Liver (tissue), 9 donors: ENCODE measurements around the gene CCDC158. TPM values are rescaled to one million over a fixed set of nuclear protein-coding genes. Genes with fewer than 3 reads are reported as not detected.

Source experiments
- DNase-seq: peaks from one replicate; pipeline ENCODE4 v3.0.0-alpha.2; 2017; ENCODE audit warnings: low spot score
- H3K27ac ChIP-seq, 2 donors: one replicate each; pipeline ENCODE4 v1.7.0; 2013; ENCODE audit warnings: inconsistent platforms in 2 of 2, low read length in 2 of 2, control low read depth in 1 of 2, low read depth in 1 of 2, mild to moderate bottlenecking in 1 of 2
- H3K27me3 ChIP-seq, 4 donors: one replicate each; pipeline versions ENCODE4 v1.6.1 to v1.7.0; 2013; ENCODE audit warnings: low read length in 3 of 4, inconsistent platforms in 1 of 4, mild to moderate bottlenecking in 1 of 4, moderate library complexity in 1 of 4; ENCODE audit not compliant: control insufficient read depth in 4 of 4, insufficient read depth in 4 of 4
- H3K36me3 ChIP-seq, 4 donors: one replicate each; pipeline versions ENCODE4 v1.6.1 to v1.7.0; 2013; ENCODE audit warnings: low read length in 3 of 4, mild to moderate bottlenecking in 3 of 4, low read depth in 1 of 4, moderate library complexity in 1 of 4; ENCODE audit not compliant: control insufficient read depth in 4 of 4, insufficient read depth in 3 of 4
- H3K4me1 ChIP-seq, 4 donors: one replicate each; pipeline versions ENCODE4 v1.6.1 to v1.7.0; 2013; ENCODE audit warnings: low read length in 3 of 4, mild to moderate bottlenecking in 3 of 4, moderate library complexity in 1 of 4; ENCODE audit not compliant: control insufficient read depth in 4 of 4, insufficient read depth in 4 of 4
- H3K4me3 ChIP-seq, 3 donors: one replicate each; pipeline versions ENCODE4 v1.6.1 to v1.7.0; 2013; ENCODE audit warnings: low read length in 3 of 3, control low read depth in 1 of 3, low read depth in 1 of 3, mild to moderate bottlenecking in 1 of 3
- H3K9ac ChIP-seq, 2 donors: one replicate each; pipeline ENCODE4 v1.7.0; 2013; ENCODE audit warnings: low read length in 2 of 2, mild to moderate bottlenecking in 2 of 2, moderate library complexity in 2 of 2, control low read depth in 1 of 2, low read depth in 1 of 2
- H3K9me3 ChIP-seq, 4 donors: one replicate each; pipeline versions ENCODE4 v1.6.1 to v1.7.0; 2013; ENCODE audit warnings: low read length in 3 of 4; ENCODE audit not compliant: control insufficient read depth in 4 of 4
- ATF3 ChIP-seq: IDR thresholded peaks from 2 replicates; pipeline ENCODE4 v1.6.1; 2016; ENCODE audit warnings: antibody characterized with exemption
- CTCF ChIP-seq: fragments of 150-350 bp; IDR thresholded peaks from 2 replicates; pipeline ENCODE4 v1.5.1; 2017; ENCODE audit warnings: improper control_type of control experiment, low read depth, low read length; ENCODE audit not compliant: missing input control
- EGR1 ChIP-seq, 2 donors: IDR thresholded peaks; 2 replicates each; pipeline ENCODE4 v1.6.1; 2016 to 2018; ENCODE audit warnings: antibody characterized with exemption in 2 of 2, low read depth in 2 of 2
- FOXA1 ChIP-seq: IDR thresholded peaks from 2 replicates; pipeline ENCODE4 v1.6.1; 2016; ENCODE audit warnings: antibody characterized with exemption
- FOXA2 ChIP-seq: IDR thresholded peaks from 2 replicates; pipeline ENCODE4 v1.6.1; 2016; ENCODE audit warnings: antibody characterized with exemption
- GABPA ChIP-seq, 2 donors: IDR thresholded peaks in 1 of 2; conservative IDR thresholded peaks in 1 of 2; 2 replicates each; pipeline ENCODE4 v1.6.1; 2016; ENCODE audit warnings: antibody characterized with exemption in 2 of 2, mild to moderate bottlenecking in 1 of 2, moderate library complexity in 1 of 2
- HNF4A ChIP-seq, 2 donors: conservative IDR thresholded peaks; 2 replicates each; pipeline ENCODE4 v1.6.1; 2016; ENCODE audit warnings: antibody characterized with exemption in 2 of 2, mild to moderate bottlenecking in 2 of 2
- HNF4G ChIP-seq: IDR thresholded peaks from 2 replicates; pipeline ENCODE4 v1.6.1; 2016; ENCODE audit warnings: antibody characterized with exemption
- JUND ChIP-seq, 2 donors: IDR thresholded peaks; 2 replicates each; pipeline ENCODE4 v1.6.1; 2016; ENCODE audit warnings: antibody characterized with exemption in 2 of 2
- MAX ChIP-seq: IDR thresholded peaks from 2 replicates; pipeline ENCODE4 v1.6.1; 2016; ENCODE audit warnings: antibody characterized with exemption
- NR2F2 ChIP-seq: IDR thresholded peaks from 2 replicates; pipeline ENCODE4 v1.6.1; 2016; ENCODE audit warnings: antibody characterized with exemption
- RAD21 ChIP-seq, 2 donors: IDR thresholded peaks; 2 replicates each; pipeline ENCODE4 v1.6.1; 2016; ENCODE audit warnings: antibody characterized with exemption in 2 of 2, mild to moderate bottlenecking in 2 of 2
- REST ChIP-seq: IDR thresholded peaks from 2 replicates; pipeline ENCODE4 v1.6.1; 2016; ENCODE audit warnings: antibody characterized with exemption, mild to moderate bottlenecking
- RXRA ChIP-seq, 2 donors: IDR thresholded peaks; 2 replicates each; pipeline ENCODE4 v1.6.1; 2017 to 2018; ENCODE audit warnings: antibody characterized with exemption in 2 of 2, mild to moderate bottlenecking in 1 of 2
- SP1 ChIP-seq: IDR thresholded peaks from 2 replicates; pipeline ENCODE4 v1.6.1; 2018; ENCODE audit warnings: antibody characterized with exemption, mild to moderate bottlenecking
- TAF1 ChIP-seq: conservative IDR thresholded peaks from 2 replicates; pipeline ENCODE4 v1.6.1; 2016; ENCODE audit warnings: antibody characterized with exemption, mild to moderate bottlenecking
- YY1 ChIP-seq: IDR thresholded peaks from 2 replicates; pipeline ENCODE4 v1.6.1; 2016; ENCODE audit warnings: antibody characterized with exemption, mild to moderate bottlenecking
- ZBTB33 ChIP-seq: IDR thresholded peaks from 2 replicates; pipeline ENCODE4 v1.6.1; 2016; ENCODE audit warnings: antibody characterized with exemption
- WGBS: extraction: QIAGEN DNeasy Blood & Tissue Kit; methylation state at CpG from one replicate; pipeline ENCODE4 v1.1.7; 2013; 5-methylcytosine and 5-hydroxymethylcytosine counted together
- polyA plus RNA-seq, 2 donors: library from polyadenylated mRNA; stranded (reverse) in 1 of 2; unstranded in 1 of 2; fragments of 200-250 nt in 1 of 2; fragments of >200 nt in 1 of 2; fragmentation: Nextera tagmentation in 1 of 2; extraction: Ambion mirVana in 1 of 2; gene quantifications; one replicate each; pipeline versions ENCODE4 v1.2.1 to v1.2.3, GENCODE V29; 2013 to 2015
- total RNA-seq, 2 donors: library from RNA; depleted of rRNA; stranded (reverse); fragments of >200 nt; gene quantifications; one replicate each; pipeline ENCODE4 v1.2.3, GENCODE V29; 2014
- donor health status: healthy.
- donor health status: healthy.
- donor health status: healthy.
- donor health status: healthy.
- donor health status: healthy.

Gene CCDC158
- total and polyA plus RNA-seq, 4 donors: 0.28 to 4.0 (median 1.1) TPM

- H3K36me3 ChIP-seq: peaks cover 0 to 10% (median 0%) of the 10 kb centered on the region in 4 donors
- peaks cover 5 to 33% (median 26%) of the 10 kb centered on the region in 4 donors for H3K4me1 ChIP-seq
- H3K9ac ChIP-seq: peak overlapping the region; percentile 63 to 95
- TF ChIP-seq ZBTB33 (no peak), MAX (peak; percentile 62), HNF4G (no peak), RXRA (IDR thresholded peaks at IDR 0.05) (peak; percentile 90 to 91), RAD21 (IDR thresholded peaks at IDR 0.05) (peak; percentile 58 to 70), CTCF (no peak), HNF4A (conservative IDR thresholded peaks at IDR 0.05) (peak; percentile 73 to 88), REST (peak; percentile 93), GABPA (IDR thresholded peaks at IDR 0.05 in 1 of 2, conservative IDR thresholded peaks at IDR 0.05 in 1 of 2) (no peak), EGR1 (IDR thresholded peaks at IDR 0.05; ENCODE audit: low read depth in 2 of 2) (no peak), SP1 (peak; percentile 86), FOXA1 (no peak), YY1 (peak; percentile 74), NR2F2 (no peak), ATF3 (no peak), JUND (IDR thresholded peaks at IDR 0.05) (peak; percentile 23 to 55), FOXA2 (peak; percentile 71), TAF1 (peak; percentile 96)
- H3K4me3 ChIP-seq: peak overlapping the region; percentile 77 to 86 (median 85)
- H3K27me3 ChIP-seq: no peaks in the 10 kb centered on the region
- 25% methylated on average over 6 of the region's 6 CpGs for WGBS
- peak overlapping the region; percentile 84 to 95 for H3K27ac ChIP-seq
- peak; percentile 69 for DNase-seq
- no peaks in the 10 kb centered on the region for H3K9me3 ChIP-seq
Measured at GRCh38 chr4:76308548-76308947, 112.4 kb downstream of the CCDC158 start.
